ENCODE measurements around the gene ANKRD23. TPM values are rescaled to one million over a fixed set of nuclear protein-coding genes. Genes with fewer than 3 reads are reported as not detected.

ANKRD23 gene
- total and polyA plus RNA-seq, 2 of the 4 experiments (the other 2 are of a cell fraction): 0.54 to 1.5 TPM

- no TSS peak for BruUV-seq (replicated peaks)
- no peak overlapping the region for H2BK5ac ChIP-seq (ENCODE audit: low read depth, low read length, poor library complexity, severe bottlenecking)
- H3K4me3 ChIP-seq (ENCODE audit: insufficient read depth, low read depth, low read length): no peak overlapping the region
- no peak overlapping the region for H2BK120ac ChIP-seq (ENCODE audit: low read depth, low read length)
- H3K9me3 ChIP-seq (ENCODE audit: control insufficient read depth, insufficient read depth, low read length): no peaks in the 10 kb centered on the region
- no peak overlapping the region for H4K5ac ChIP-seq (ENCODE audit: low read depth, low read length)
- H2BK15ac ChIP-seq (ENCODE audit: low read depth, low read length): no peak overlapping the region
- H3K18ac ChIP-seq (ENCODE audit: low read depth, low read length): no peak overlapping the region
- DNase-seq (no peak), ATAC-seq (ENCODE audit: low read depth) (no peak)
- no peak overlapping the region for H4K8ac ChIP-seq (ENCODE audit: low read depth in 2 of 2, low read length in 2 of 2)
- no peaks in the 10 kb centered on the region for H3K36me3 ChIP-seq (ENCODE audit: control insufficient read depth, insufficient read depth, low read length)
- WGBS, 2 experiments (ENCODE audit: extremely low coverage in 2 of 2, insufficient read length in 1 of 2): 88% methylated on average over 8 of the region's 19 CpGs; no CpG with 5 or more reads in 1 of the 2 experiments
- ChIA-PET POLR2A (ENCODE audit: unreplicated experiment) (no interaction called here), CTCF (interaction anchor here (0.6 kb wide), 1 partner anchor 851 kb away, joined by 9 read pairs; no protein-coding TSS in a partner anchor)
- H3K4me1 ChIP-seq (ENCODE audit: control insufficient read depth, insufficient read depth, low read length): peaks cover 2% of the 10 kb centered on the region; the same call in 1 of the 2 replicates
- H3K4me2 ChIP-seq (ENCODE audit: low read depth, low read length): no peak overlapping the region
- H2AK9ac ChIP-seq (replicated peaks; ENCODE audit: low read depth, low read length, poor library complexity): no peak overlapping the region
- H2BK20ac ChIP-seq (ENCODE audit: low read depth, low read length): no peak overlapping the region
- no peak overlapping the region for H4K91ac ChIP-seq (ENCODE audit: insufficient read depth, low read depth, low read length)
- no peak overlapping the region for H3K23ac ChIP-seq (ENCODE audit: low read depth, low read length)
- no peak overlapping the region for H3K27ac ChIP-seq (ENCODE audit: insufficient read depth, low read length)
- intact Hi-C loops (cut with micrococcal nuclease): no loop called here
- no peak overlapping the region for H2AK5ac ChIP-seq (ENCODE audit: low read depth, low read length)
- H3K27me3 ChIP-seq (ENCODE audit: control insufficient read depth, insufficient read depth, low read length): peaks cover 15% of the 10 kb centered on the region; the same call in 1 of the 2 replicates
- no peaks in the 10 kb centered on the region for H4K20me1 ChIP-seq (ENCODE audit: insufficient read depth, low read length)
- H3K4ac ChIP-seq (ENCODE audit: low read depth, low read length): no peak overlapping the region
- no peak overlapping the region for H3K14ac ChIP-seq (replicated peaks; ENCODE audit: low read depth, low read length)
- no peak overlapping the region for H3K56ac ChIP-seq (ENCODE audit: extremely low read depth, insufficient read depth, low read length)
- H2AFZ ChIP-seq (replicated peaks; ENCODE audit: low read length, poor library complexity): no peak overlapping the region
- no peaks in the 10 kb centered on the region for H3K79me1 ChIP-seq (ENCODE audit: low read depth in 1 of 2, low read length in 2 of 2)
- no peaks in the 10 kb centered on the region; the same call in 1 of the 2 replicates for H3K9me1 ChIP-seq (ENCODE audit: insufficient read depth, low read length)
- no peak for TF ChIP-seq CEBPB (IDR thresholded peaks at IDR 0.05; ENCODE audit: low read depth, low read length)
- dilution Hi-C loops (cut with HindIII; ENCODE audit: low sequenced_read_pairs, unreplicated experiment): no loop called here
- H3K9ac ChIP-seq (ENCODE audit: low read depth, low read length): no peak overlapping the region
- in situ Hi-C loops (cut with MboI; ENCODE audit: low sequenced_read_pairs): no loop called here
These were observed 40.7 kb upstream of the ANKRD23 start for GRCh38 chr2:96884299-96885094.

Data from IMR-90 (cell line).